Naive thymus-derived CD4-positive, alpha-beta T cell (primary cell): ENCODE data around the gene NRIP2. TPM values are rescaled to one million over a fixed set of nuclear protein-coding genes. Genes with fewer than 3 reads are reported as not detected.

Experiments
- ATAC-seq: fragments of 150-1000 bp; cut with Tn5 transposase; 2 replicates; pipeline ENCODE4 v1.10.0; 2021; ENCODE audit warnings: mild to moderate bottlenecking, moderate library complexity
- CTCF ChIA-PET: fragments of 350-600 bp; sonication (Branson Sonifier 250); formaldehyde crosslinking; loops from one replicate; lab custom pipeline; 2021; ENCODE audit warnings: antibody characterized with exemption; lab: Charles Lee
- POLR2A ChIA-PET: fragments of 350-600 bp; sonication (Branson Sonifier 250); formaldehyde crosslinking; loops from one replicate; lab custom pipeline; 2021; ENCODE audit warnings: antibody characterized with exemption, inconsistent platforms; lab: Charles Lee
- DNase-seq, 9 donors: peaks; one replicate each; pipeline versions ENCODE4 v3.0.0 to v3.0.0-alpha.2; 2020 to 2022; ENCODE audit warnings: mixed read lengths in 1 of 9
- H3K27ac ChIP-seq: one replicate; pipeline ENCODE4 v1.7.0; 2013; ENCODE audit warnings: mild to moderate bottlenecking, low read depth, low read length, moderate library complexity
- H3K27me3 ChIP-seq, 2 donors: one replicate each; pipeline ENCODE4 v1.7.0; 2013; ENCODE audit warnings: low read length in 2 of 2, mild to moderate bottlenecking in 2 of 2, moderate library complexity in 2 of 2; ENCODE audit not compliant: control insufficient read depth in 2 of 2, insufficient read depth in 2 of 2
- H3K36me3 ChIP-seq, 3 experiments: 1 replicate in 2 of 3; 2 replicates in 1 of 3; pipeline ENCODE4 v1.7.0; 2013; ENCODE audit warnings: low read length in 3 of 3, mild to moderate bottlenecking in 3 of 3, moderate library complexity in 1 of 3; ENCODE audit not compliant: insufficient read depth in 3 of 3, control insufficient read depth in 2 of 3
- H3K4me1 ChIP-seq, 2 donors: one replicate each; pipeline ENCODE4 v1.7.0; 2013; ENCODE audit warnings: low read length in 2 of 2, mild to moderate bottlenecking in 2 of 2, moderate library complexity in 1 of 2; ENCODE audit not compliant: control insufficient read depth in 2 of 2, insufficient read depth in 2 of 2
- H3K4me3 ChIP-seq: 2 replicates; pipeline ENCODE4 v1.7.0; 2013; ENCODE audit warnings: mild to moderate bottlenecking, low read length
- H3K9me3 ChIP-seq, 3 experiments: 1 replicate in 2 of 3; 2 replicates in 1 of 3; pipeline ENCODE4 v1.7.0; 2013; ENCODE audit warnings: low read length in 3 of 3; ENCODE audit not compliant: control insufficient read depth in 2 of 3
- H3K27ac Mint-ChIP-seq, 9 donors: one replicate each; pipeline ENCODE4 v1.8.0; 2020 to 2022; ENCODE audit warnings: mixed read lengths in 9 of 9, mild to moderate bottlenecking in 8 of 9, moderate library complexity in 5 of 9, inconsistent platforms in 2 of 9
- H3K27me3 Mint-ChIP-seq, 5 donors: one replicate each; pipeline ENCODE4 v1.8.0; 2021 to 2022; ENCODE audit warnings: mixed read lengths in 5 of 5, mild to moderate bottlenecking in 1 of 5
- H3K36me3 Mint-ChIP-seq, 5 donors: one replicate each; pipeline ENCODE4 v1.8.0; 2020 to 2022; ENCODE audit warnings: mixed read lengths in 5 of 5, mild to moderate bottlenecking in 3 of 5, inconsistent platforms in 1 of 5
- H3K4me1 Mint-ChIP-seq, 7 donors: one replicate each; pipeline ENCODE4 v1.8.0; 2020 to 2022; ENCODE audit warnings: mixed read lengths in 7 of 7, mild to moderate bottlenecking in 3 of 7, inconsistent platforms in 1 of 7
- H3K4me3 Mint-ChIP-seq, 10 donors: one replicate each; pipeline ENCODE4 v1.8.0; 2020 to 2022; ENCODE audit warnings: mild to moderate bottlenecking in 10 of 10, mixed read lengths in 10 of 10, moderate library complexity in 6 of 10, inconsistent platforms in 2 of 10
- H3K9me3 Mint-ChIP-seq, 11 donors: one replicate each; pipeline ENCODE4 v1.8.0; 2020 to 2022; ENCODE audit warnings: mixed read lengths in 11 of 11, mild to moderate bottlenecking in 4 of 11, inconsistent platforms in 1 of 11, moderate library complexity in 1 of 11
- intact Hi-C, 2 donors: fragments of 100-400 bp; cut with micrococcal nuclease; formaldehyde crosslinking; loops; one replicate each; pipeline ENCODE4 v1.15.1; 2023
- polyA plus RNA-seq, 2 donors: library from polyadenylated mRNA; unstranded; fragments of 300-500 nt; fragmentation: Illumina TruSeq; gene quantifications; one replicate each; pipeline ENCODE4 v1.2.3, GENCODE V29; 2021
- total RNA-seq, 6 experiments: library from RNA in 5 of 6; stranded (reverse) in 5 of 6; gene quantifications; 1 replicate in 5 of 6; 2 replicates in 1 of 6; pipeline ENCODE4 v1.2.3 and lab custom pipeline; 2021 to 2026

Gene NRIP2
- total and polyA plus RNA-seq, 7 experiments from 2014 or later, result 1.6 to 2.0 TPM; not detected in 5

GRCh38 chr12:2820432-2820831, 14.4 kb downstream of the NRIP2 start:
- peaks cover 10 to 71% (median 35%) of the 10 kb centered on the region in 5 donors for H3K36me3 Mint-ChIP-seq
- intact Hi-C loops, result no loop called here
- no peak for DNase-seq
- Histone ChIP-seq H3K4me1 (no peaks in the 10 kb centered on the region), H3K9me3 (no peaks in the 10 kb centered on the region), H3K4me3 (no peak overlapping the region), H3K27ac (no peak overlapping the region), H3K27me3 (no peaks in the 10 kb centered on the region), H3K36me3 (peaks cover 20 to 86% (median 61%) of the 10 kb centered on the region in 3 experiments)
- ChIA-PET POLR2A (interaction anchor here (0.6 kb wide), 1 partner anchor 60 kb away, joined by 4 read pairs; no protein-coding TSS in a partner anchor), CTCF (interaction anchor here (0.6 kb wide), 1 partner anchor 108 kb away, joined by 5 read pairs; no protein-coding TSS in a partner anchor)
- no peak for ATAC-seq
- H3K27ac Mint-ChIP-seq, result no peak overlapping the region
- no peaks in the 10 kb centered on the region for H3K27me3 Mint-ChIP-seq
- no peaks in the 10 kb centered on the region for H3K9me3 Mint-ChIP-seq
- H3K4me1 Mint-ChIP-seq, result peaks cover 1 to 18% (median 11%) of the 10 kb centered on the region in 7 donors
- H3K4me3 Mint-ChIP-seq, result no peak overlapping the region

GRCh38 chr12:2819810-2820209, 15.0 kb downstream of the NRIP2 start:
- no peak overlapping the region for H3K4me3 ChIP-seq
- H3K4me1 ChIP-seq, result no peaks in the 10 kb centered on the region
- intact Hi-C loops, result loop anchor here (10.0 kb wide), 3 partner anchors 815 to 1505 kb away; partner anchors contain the start of genes DCP1B (in 1 of the 2), FBXL14 (in 1 of the 2) and TIGAR (in 1 of the 2)
- POLR2A ChIA-PET, result interaction anchor here (0.6 to 0.7 kb wide), 3 partner anchors 9 to 60 kb away, joined by 3 to 4 read pairs (median 3); no protein-coding TSS in a partner anchor
- H3K27me3 Mint-ChIP-seq, result no peaks in the 10 kb centered on the region
- peaks cover 2 to 21% (median 17%) of the 10 kb centered on the region in 7 donors for H3K4me1 Mint-ChIP-seq
- no peaks in the 10 kb centered on the region for H3K27me3 ChIP-seq
- no peak overlapping the region for H3K27ac ChIP-seq
- H3K9me3 ChIP-seq, result no peaks in the 10 kb centered on the region
- no peak for DNase-seq
- H3K27ac Mint-ChIP-seq, result peak overlapping the region in 2 of 9 donors; percentile 51 to 57
- H3K36me3 ChIP-seq, result peaks cover 15 to 84% (median 54%) of the 10 kb centered on the region in 3 experiments
- no peak for ATAC-seq
- CTCF ChIA-PET, result interaction anchor here (0.6 to 0.7 kb wide), 2 partner anchors 109 to 137 kb away, joined by 3 to 5 read pairs; no protein-coding TSS in a partner anchor
- peaks cover 10 to 66% (median 29%) of the 10 kb centered on the region in 5 donors for H3K36me3 Mint-ChIP-seq
- H3K4me3 Mint-ChIP-seq, result no peak overlapping the region
- no peaks in the 10 kb centered on the region for H3K9me3 Mint-ChIP-seq

DNA sequence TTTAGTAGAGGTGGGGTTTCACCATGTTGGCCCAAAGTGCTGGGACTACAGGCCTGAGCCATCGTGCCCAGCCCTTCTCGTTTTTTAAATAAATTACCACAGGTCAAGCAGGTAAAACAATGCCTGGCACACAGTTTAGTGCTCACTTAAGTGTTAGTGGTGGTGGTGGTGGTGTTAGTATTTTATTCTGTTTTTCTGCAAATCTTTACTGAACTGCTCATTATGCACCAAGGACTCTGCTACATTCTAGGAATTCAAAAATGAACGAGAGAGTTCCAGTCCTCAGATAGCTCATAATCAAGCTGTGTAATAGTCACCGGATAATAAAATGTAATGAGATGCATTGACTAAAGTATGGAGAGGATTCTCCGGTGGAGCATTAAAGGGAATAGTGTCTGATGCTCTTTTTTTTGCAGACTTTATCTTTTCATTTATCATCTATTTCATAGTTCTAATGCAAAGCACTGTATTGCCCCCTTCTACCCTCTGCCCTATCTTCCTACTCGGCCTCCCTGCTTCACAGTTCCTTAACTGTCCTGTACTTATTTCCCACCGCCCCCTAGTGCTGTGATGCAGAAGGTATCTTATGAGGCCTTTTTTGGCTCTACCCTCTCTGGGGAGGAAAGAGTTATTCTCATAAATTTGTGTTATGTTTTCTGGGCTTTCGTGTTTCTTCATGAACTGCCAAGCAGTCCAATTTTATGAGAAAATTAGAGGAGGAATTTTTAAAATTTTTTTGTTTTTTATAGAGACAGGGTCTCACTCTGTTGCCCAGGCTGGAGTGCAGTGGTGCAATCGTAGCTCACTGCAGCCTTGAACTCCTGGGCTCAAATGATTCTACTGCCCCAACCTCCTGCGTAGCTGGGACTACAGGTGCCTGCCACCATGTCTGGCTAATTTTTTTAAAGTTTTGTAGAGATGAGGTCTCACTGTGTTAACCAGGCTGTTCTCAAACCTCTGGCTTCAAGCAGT, 21.3 kb downstream of the NRIP2 start:
- Mint-ChIP-seq H3K4me1 (peaks cover 20 to 47% (median 41%) of the 10 kb centered on the region in 7 donors), H3K27ac (peak overlapping the region; percentile 97 to 100 (median 100)), H3K4me3 (peak overlapping the region; percentile 81 to 100 (median 99)), H3K27me3 (no peaks in the 10 kb centered on the region), H3K36me3 (peaks cover 6 to 19% (median 8%) of the 10 kb centered on the region in 5 donors), H3K9me3 (peaks cover 0 to 4% (median 0%) of the 10 kb centered on the region in 11 donors)
- peak overlapping the region; percentile 88 for H3K27ac ChIP-seq
- intact Hi-C loops, result loop anchor here (1.0 to 10.0 kb wide), 9 partner anchors 29 to 1511 kb away; partner anchors contain the start of genes DCP1B (in 1 of the 2), FBXL14 (in 1 of the 2), PARP11 (in 1 of the 2) and TIGAR (in 1 of the 2)
- H3K27me3 ChIP-seq, result no peaks in the 10 kb centered on the region
- H3K4me3 ChIP-seq, result peak overlapping the region; percentile 97
- peaks cover 5 to 15% of the 10 kb centered on the region in 2 donors for H3K4me1 ChIP-seq
- ATAC-seq (no peak), DNase-seq (peak in 8 of 9 donors; percentile 19 to 61 (median 41))
- ChIA-PET CTCF (interaction anchor here (0.5 to 1.9 kb wide), 6 partner anchors 9 to 199 kb away, joined by 3 to 6 read pairs (median 4); no protein-coding TSS in a partner anchor), POLR2A (interaction anchor here (0.7 to 6.8 kb wide), 10 partner anchors 9 to 810 kb away, joined by 3 to 65 read pairs (median 4); partner anchors contain the start of genes DCP1B, FKBP4, FOXM1 and RHNO1)
- peaks cover 0 to 24% (median 11%) of the 10 kb centered on the region in 3 experiments for H3K36me3 ChIP-seq
- H3K9me3 ChIP-seq, result no peaks in the 10 kb centered on the region

DNA sequence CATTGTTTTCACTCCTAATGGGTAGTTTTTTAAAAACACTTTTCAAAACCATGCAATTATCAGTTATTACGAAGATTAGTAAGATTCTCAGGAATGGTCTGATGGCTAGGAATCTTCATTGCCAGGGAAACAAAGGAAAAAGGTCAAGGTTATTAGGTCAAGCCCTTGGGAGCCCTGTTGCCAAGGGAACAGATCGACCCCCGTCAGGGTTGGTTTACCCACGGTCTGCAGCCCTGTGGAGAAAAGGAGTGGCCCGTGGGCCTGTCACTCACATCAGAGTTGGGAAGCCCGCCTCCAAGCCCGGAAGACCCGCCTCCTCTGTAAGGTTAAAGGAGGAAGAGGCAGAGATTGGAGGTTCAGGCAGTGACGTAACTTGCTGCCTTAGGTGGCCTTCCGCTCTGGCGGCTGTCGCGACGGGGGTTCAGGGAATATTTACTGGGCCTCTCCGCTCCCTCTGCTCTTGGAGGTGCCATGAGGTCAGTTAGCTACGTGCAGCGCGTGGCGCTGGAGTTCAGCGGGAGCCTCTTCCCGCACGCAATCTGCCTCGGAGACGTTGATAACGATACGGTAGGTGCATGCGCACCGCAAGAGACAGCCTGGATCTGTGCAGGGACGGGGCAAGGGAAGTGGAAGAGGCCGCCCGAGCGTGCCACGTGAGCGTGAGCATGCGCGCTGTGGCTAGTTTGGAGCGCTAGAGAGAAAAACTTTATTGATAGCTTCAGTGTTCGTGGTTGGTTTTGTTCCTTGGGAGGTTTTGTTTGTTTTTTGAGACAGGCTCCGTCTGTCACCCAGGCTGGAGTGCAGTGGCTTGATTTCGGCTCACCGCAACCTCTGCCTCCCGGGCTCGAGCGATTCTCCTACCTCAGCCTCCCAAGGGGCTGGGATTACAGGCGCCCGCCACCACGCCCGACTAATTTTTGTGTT, 22.3 kb downstream of the NRIP2 start, which contains the start of gene ITFG2:
Gene ITFG2, plus strand, starts transcription at position 379 of the 924 bp plus-strand sequence. Its CDS starts 93 bp downstream, at position 472.
- peak; percentile 97 for ATAC-seq
- peak within 1 kb of the TSS; percentile 97 for H3K4me3 ChIP-seq

GRCh38 chr12:2811801-2812200, 23.0 kb downstream of the NRIP2 start:
- ChIA-PET CTCF (no interaction called here), POLR2A (interaction anchor here (2.9 to 6.8 kb wide), 2 partner anchors 16 to 121 kb away, joined by 17 to 65 read pairs; partner anchors contain the start of gene FKBP4)
- peaks cover 5 to 15% of the 10 kb centered on the region in 2 donors for H3K4me1 ChIP-seq
- peak overlapping the region in 5 of 9 donors; percentile 38 to 99 (median 98) for H3K27ac Mint-ChIP-seq
- peaks cover 0 to 11% (median 0%) of the 10 kb centered on the region in 5 donors for H3K36me3 Mint-ChIP-seq
- intact Hi-C loops, result loop anchor here (1.0 to 10.0 kb wide), 14 partner anchors 18 to 1513 kb away; partner anchors contain the start of genes DCP1B (in 2 of the 2), FKBP4 (in 2 of the 2), FOXM1 (in 2 of the 2) and RHNO1 (in 2 of the 2)
- H3K27ac ChIP-seq, result peak overlapping the region; percentile 88
- peaks cover 0 to 8% (median 0%) of the 10 kb centered on the region in 3 experiments for H3K36me3 ChIP-seq
- H3K9me3 ChIP-seq, result no peaks in the 10 kb centered on the region
- peak overlapping the region; percentile 97 for H3K4me3 ChIP-seq
- ATAC-seq, result no peak
- H3K27me3 Mint-ChIP-seq, result no peaks in the 10 kb centered on the region
- no peaks in the 10 kb centered on the region for H3K27me3 ChIP-seq
- H3K9me3 Mint-ChIP-seq, result peaks cover 0 to 4% (median 0%) of the 10 kb centered on the region in 11 donors
- peaks cover 20 to 41% (median 34%) of the 10 kb centered on the region in 7 donors for H3K4me1 Mint-ChIP-seq
- H3K4me3 Mint-ChIP-seq, result peak overlapping the region; percentile 62 to 100 (median 98)
- DNase-seq, result no peak

More for the DNA sequence above, 22.3 kb downstream of the NRIP2 start, which contains the start of gene ITFG2:
- peaks cover 0 to 15% (median 5%) of the 10 kb centered on the region in 3 experiments for H3K36me3 ChIP-seq
- no peaks in the 10 kb centered on the region for H3K27me3 ChIP-seq
- Mint-ChIP-seq H3K27ac (peak within 1 kb of the TSS; percentile 97 to 100 (median 100)), H3K4me3 (peak within 1 kb of the TSS; percentile 81 to 100 (median 99)), H3K36me3 (peaks cover 0 to 10% (median under 1%) of the 10 kb centered on the region in 5 donors), H3K4me1 (peaks cover 20 to 41% (median 38%) of the 10 kb centered on the region in 7 donors), H3K27me3 (no peaks in the 10 kb centered on the region), H3K9me3 (peaks cover 0 to 4% (median 0%) of the 10 kb centered on the region in 11 donors)
- peaks cover 5 to 15% of the 10 kb centered on the region in 2 donors for H3K4me1 ChIP-seq
- ChIA-PET POLR2A (interaction anchor here (0.7 to 6.8 kb wide), 8 partner anchors 8 to 809 kb away, joined by 3 to 65 read pairs (median 4); partner anchors contain the start of genes DCP1B, FKBP4, FOXM1 and RHNO1), CTCF (interaction anchor here (0.7 to 1.5 kb wide), 3 partner anchors 13 to 129 kb away, joined by 3 to 6 read pairs (median 4); no protein-coding TSS in a partner anchor)
- no peaks in the 10 kb centered on the region for H3K9me3 ChIP-seq
- intact Hi-C loops, result loop anchor here (1.0 to 10.0 kb wide), 17 partner anchors 18 to 1512 kb away; partner anchors contain the start of genes DCP1B (in 2 of the 2), FKBP4 (in 2 of the 2), FOXM1 (in 2 of the 2) and RHNO1 (in 2 of the 2)
- peak; percentile 83 to 98 (median 98) for DNase-seq
- H3K27ac ChIP-seq, result peak within 1 kb of the TSS; percentile 88
